22Rv1 (cell line): Measurements from ENCODE around the gene MGAT1.

Source experiments
- CTCF ChIP-seq: fragments of 450-650 bp; IDR thresholded peaks from 2 replicates; pipeline ENCODE4 v1.5.1; 2017; ENCODE audit warnings: mild to moderate bottlenecking
- ZFX ChIP-seq: fragments of 450-650 bp; IDR thresholded peaks from 2 replicates; pipeline ENCODE4 v1.6.1; 2017; ENCODE audit warnings: antibody characterized with exemption, borderline replicate concordance

- TF ChIP-seq ZFX = no peak
- no peak for TF ChIP-seq CTCF
These were observed 27.0 kb downstream of the MGAT1 start for GRCh38 chr5:180775624-180776023.
